K562 (cell line): ENCODE data around the gene ZBTB32. TPM values are rescaled to one million over a fixed set of nuclear protein-coding genes. Genes with fewer than 3 reads are reported as not detected.
A peak's percentile ranks its signal among the peaks of the same experiment; 100 is the strongest.

ENCODE experiments used
- ATAC-seq: fragments of 200-7000 bp; cut with Tn5 transposase; 3 replicates; pipeline ENCODE4 v1.9.1; 2020; ENCODE audit warnings: moderate library complexity
- BruUV-seq: library from RNA; stranded (reverse); fragments of 400-500 nt; replicated peaks from 2 replicates; lab custom pipeline; 2021; lab: Mats Ljungman, UMichigan
- CTCF ChIA-PET: fragments of 300-600 bp; formaldehyde crosslinking; extraction: SDS; loops from one replicate; lab custom pipeline; 2021; ENCODE audit warnings: low intra/inter-chr PET ratio; lab: Yijun Ruan, JAX
- POLR2A ChIA-PET: fragments of 300-600, 350-650 bp; sonication (Branson Sonifier 250); formaldehyde crosslinking; extraction: SDS; loops from one replicate; lab custom pipeline; 2021; ENCODE audit warnings: antibody characterized with exemption, inconsistent platforms; lab: Yijun Ruan, JAX
- DNase-seq, 4 experiments: peaks; one replicate each; pipeline versions ENCODE4 v3.0.0 to v3.0.0-alpha.2; 2011 to 2018; ENCODE audit warnings: low spot score in 3 of 4, mixed read lengths in 3 of 4; ENCODE audit errors: extremely low read depth in 1 of 4
- FAIRE-seq: peaks from 2 replicates; lab custom pipeline; 2011; peaks lifted over from hg19 to GRCh38; lab: Jason Lieb, UNC
- H2AFZ ChIP-seq: 2 replicates; pipeline ENCODE4 v1.6.0; 2011; ENCODE audit warnings: low read depth, low read length, control low read depth, inconsistent platforms
- H3K27ac ChIP-seq: fragments of 200-600 bp; 3 replicates; pipeline ENCODE4 v1.8.0; 2011; ENCODE audit warnings: low read depth, mild to moderate bottlenecking, control low read depth, inconsistent platforms, low read length, moderate library complexity, mixed read lengths; ENCODE audit errors: extremely low read depth
- H3K27me3 ChIP-seq, 2 experiments: fragments of 300-600 bp in 1 of 2; 2 replicates in 1 of 2; 3 replicates in 1 of 2; pipeline versions ENCODE4 v1.6.0 to v1.8.0; 2011; ENCODE audit warnings: inconsistent platforms in 2 of 2, low read length in 2 of 2, mild to moderate bottlenecking in 1 of 2, mixed read lengths in 1 of 2, moderate library complexity in 1 of 2; ENCODE audit not compliant: control insufficient read depth in 2 of 2, insufficient read depth in 2 of 2
- H3K36me3 ChIP-seq: fragments of 300-600 bp; 3 replicates; pipeline ENCODE4 v1.8.0; 2011; ENCODE audit warnings: mild to moderate bottlenecking, low read length, inconsistent platforms; ENCODE audit not compliant: control insufficient read depth, insufficient read depth
- H3K4me1 ChIP-seq, 2 experiments: fragments of 200-600 bp in 1 of 2; replicated peaks in 1 of 2; 2 replicates in 1 of 2; 3 replicates in 1 of 2; pipeline versions ENCODE4 v1.5.1 to v1.8.0; 2011; ENCODE audit warnings: inconsistent platforms in 2 of 2, low read length in 2 of 2, mild to moderate bottlenecking in 1 of 2, mixed read lengths in 1 of 2, moderate library complexity in 1 of 2; ENCODE audit not compliant: control insufficient read depth in 2 of 2, insufficient read depth in 2 of 2
- H3K4me2 ChIP-seq: 2 replicates; pipeline ENCODE4 v1.6.1; 2011; ENCODE audit warnings: low read length, control low read depth, inconsistent platforms, mixed read lengths; ENCODE audit not compliant: insufficient read depth
- H3K4me3 ChIP-seq: fragments of 200-600 bp; sonication (generic), shearing (Covaris generic); 2 replicates; pipeline ENCODE4 v1.5.1; 2016; ENCODE audit warnings: control low read depth, inconsistent platforms
- H3K79me2 ChIP-seq: fragments of 200-600 bp; 3 replicates; pipeline ENCODE4 v1.8.0; 2011; ENCODE audit warnings: low read length, inconsistent platforms; ENCODE audit not compliant: control insufficient read depth, insufficient read depth
- H3K9ac ChIP-seq, 2 experiments: 2 replicates each; pipeline versions ENCODE4 v1.6.0 to v1.6.1; 2011; ENCODE audit warnings: low read depth in 2 of 2, low read length in 2 of 2, control low read depth in 1 of 2, inconsistent platforms in 1 of 2, mild to moderate bottlenecking in 1 of 2, mixed read lengths in 1 of 2; ENCODE audit not compliant: insufficient read depth in 1 of 2
- H3K9me1 ChIP-seq: one replicate; pipeline ENCODE4 v1.6.0; 2011; ENCODE audit warnings: inconsistent platforms, mild to moderate bottlenecking, low read length, moderate library complexity; ENCODE audit not compliant: control insufficient read depth, insufficient read depth
- H3K9me3 ChIP-seq: replicated peaks from 2 replicates; pipeline ENCODE4 v1.5.1; 2011; ENCODE audit warnings: low read depth, low read length, inconsistent platforms; ENCODE audit not compliant: control insufficient read depth, insufficient read depth
- H4K20me1 ChIP-seq: replicated peaks from 2 replicates; pipeline ENCODE4 v1.6.1; 2011; ENCODE audit warnings: low read length, inconsistent platforms, mixed read lengths; ENCODE audit not compliant: control insufficient read depth, insufficient read depth
- MED1 ChIP-seq: sonication (generic); formaldehyde crosslinking; IDR thresholded peaks from 2 replicates; pipeline ENCODE4 v1.8.1; 2023; ENCODE audit warnings: missing genetic modification reagents, borderline replicate concordance
- MGA ChIP-seq: fragments of 450-650 bp; IDR thresholded peaks from 2 replicates; pipeline ENCODE4 v1.6.1; 2016; ENCODE audit warnings: mild to moderate bottlenecking, moderate library complexity
- ZNF449 ChIP-seq: fragments of 250-450 bp; sonication (Bioruptor Pico); IDR thresholded peaks from 2 replicates; pipeline ENCODE4 v1.8.0; 2022; ENCODE audit warnings: moderate library complexity, mild to moderate bottlenecking, inconsistent platforms
- WGBS: fragments of 100-300 bp; shearing (Covaris generic); methylation state at CpG from one replicate; pipeline ENCODE4 v1.1.6; 2016; ENCODE audit warnings: low coverage, mixed read lengths; ENCODE audit not compliant: insufficient coverage; ENCODE audit errors: missing lambda C conversion rate; 5-methylcytosine and 5-hydroxymethylcytosine counted together
- in situ Hi-C: fragments of 300-500 bp; cut with MboI; formaldehyde crosslinking; loops from 4 replicates; pipeline ENCODE4 v1.15.0; 2018; ENCODE audit warnings: inconsistent platforms, mixed read lengths
- intact Hi-C: fragments of 100-400 bp; cut with micrococcal nuclease; formaldehyde crosslinking; loops from 2 replicates; pipeline ENCODE4 v1.14.2; 2022
- polyA plus RNA-seq, 8 experiments: library from polyadenylated mRNA; depleted of rRNA in 4 of 8; stranded (reverse) in 5 of 8; unstranded in 3 of 8; fragments of >200 nt; fragmentation: Nextera tagmentation in 2 of 8; fragmentation: Illumina TruSeq in 1 of 8; extraction: Ambion mirVana in 2 of 8; extraction: Trizol in 1 of 8; gene quantifications; 2 replicates each; pipeline versions ENCODE4 v1.2.1 to v1.2.3, GENCODE V29; 2011 to 2014; ENCODE audit warnings: inconsistent platforms in 1 of 8, missing spikeins in 1 of 8
- total RNA-seq, 7 experiments: library from RNA; depleted of rRNA in 6 of 7; stranded (reverse); fragments of >200 nt in 6 of 7; fragmentation: Illumina TruSeq in 2 of 7; extraction: Trizol in 2 of 7; gene quantifications; 2 replicates each; pipeline versions ENCODE4 v1.2.1 to v1.2.3, GENCODE V29; 2011 to 2021; ENCODE audit warnings: low replicate concordance in 1 of 7

Gene ZBTB32
- total and polyA plus RNA-seq, 9 of the 15 experiments (the other 6 are each of a cell fraction or from before 2014, with no cell fraction given): 0.20 TPM; not detected in 8

- DNase-seq (no peak), ATAC-seq (peak; percentile 23), FAIRE-seq (no peak)
- no peak overlapping the region for H2AFZ ChIP-seq
- ChIA-PET POLR2A (no interaction called here), CTCF (interaction anchor here (0.7 to 3.6 kb wide), 5 partner anchors 23 to 239 kb away, joined by 7 to 76 read pairs (median 22); partner anchors contain the start of gene KMT2B)
- no peaks in the 10 kb centered on the region; a peak in 1 of 5 replicates for H3K4me1 ChIP-seq
- H3K27ac ChIP-seq: no peak overlapping the region
- H3K27me3 ChIP-seq: no peaks in the 10 kb centered on the region
- H3K4me2 ChIP-seq: no peak overlapping the region
- peaks cover 5% of the 10 kb centered on the region; the same call in 1 of the 2 replicates for H3K9me3 ChIP-seq
- in situ Hi-C loops (no loop called here), intact Hi-C loops (loop anchor here (1.0 kb wide), 4 partner anchors 24 to 238 kb away; no protein-coding TSS in a partner anchor)
- no peak overlapping the region for H3K9ac ChIP-seq
- H3K9me1 ChIP-seq: no peaks in the 10 kb centered on the region
- no peaks in the 10 kb centered on the region for H3K36me3 ChIP-seq
- no peak overlapping the region for H3K4me3 ChIP-seq
- BruUV-seq: no TSS peak
- H3K79me2 ChIP-seq: no peaks in the 10 kb centered on the region
- no peaks in the 10 kb centered on the region for H4K20me1 ChIP-seq
- WGBS: 6% methylated on average over 8 of the region's 8 CpGs
- no peak for TF ChIP-seq MGA
- no peak for TF ChIP-seq ZNF449 (CRISPR knock-in tag)
- TF ChIP-seq MED1 (CRISPR knock-in tag): no peak
These were observed 10.9 kb upstream of the ZBTB32 start for GRCh38 chr19:35693422-35693821.
